Colonic mucosa (tissue), 4 donors: ENCODE results near the gene BLMH. TPM values are rescaled to one million over a fixed set of nuclear protein-coding genes. Genes with fewer than 3 reads are reported as not detected.

ENCODE experiments used
- DNase-seq: peaks from one replicate; pipeline ENCODE4 v3.0.0-alpha.2; 2020
- H3K27ac ChIP-seq: fragments of 200-600 bp; one replicate; pipeline ENCODE4 v1.8.0; 2021
- H3K27me3 ChIP-seq: fragments of 200-600 bp; one replicate; pipeline ENCODE4 v1.8.0; 2021
- H3K36me3 ChIP-seq: fragments of 200-600 bp; one replicate; pipeline ENCODE4 v1.8.0; 2021
- H3K4me1 ChIP-seq: fragments of 200-600 bp; one replicate; pipeline ENCODE4 v1.8.0; 2021; ENCODE audit warnings: mild to moderate bottlenecking
- H3K4me3 ChIP-seq: fragments of 200-600 bp; one replicate; pipeline ENCODE4 v1.8.0; 2021
- H3K9ac ChIP-seq, 2 donors: one replicate each; pipeline ENCODE4 v1.7.0; 2013; ENCODE audit warnings: control low read depth in 2 of 2, low read depth in 2 of 2, low read length in 2 of 2
- H3K9me3 ChIP-seq: fragments of 200-600 bp; one replicate; pipeline ENCODE4 v1.8.0; 2021
- CTCF ChIP-seq: fragments of 200-600 bp; IDR thresholded peaks from one replicate; pipeline ENCODE4 v1.8.0; 2022; ENCODE audit warnings: antibody characterized with exemption, mild to moderate bottlenecking
- intact Hi-C: fragments of 100-400 bp; cut with DNase I; formaldehyde crosslinking; loops from one replicate; pipeline ENCODE4 v1.14.1; 2022
- total RNA-seq, 2 donors: library from RNA; stranded (reverse); fragmentation: NEBNext Ultra II Directional in 1 of 2; extraction: Animal tissue kit (Norgen Biotek cat#: 25700) in 1 of 2; gene quantifications; one replicate each; pipeline ENCODE4 v1.2.1, GENCODE V29; 2021
- donor health status: healthy.
- donor health status: DM: no; HTN: no; CAD: no.
- donor health status: DM: no; HTN: no; CAD: no.

The BLMH gene
- total RNA-seq, 2 donors from 2014 or later, result 21.8 to 33.7 TPM

GRCh38 chr17:30316736-30317135 is 25.0 kb upstream of the BLMH start:
- intact Hi-C loops, result no loop called here

GRCh38 chr17:30315106-30315505 is 23.4 kb upstream of the BLMH start:
- Histone ChIP-seq H3K4me3 (no peak overlapping the region), H3K4me1 (no peaks in the 10 kb centered on the region), H3K27me3 (no peaks in the 10 kb centered on the region), H3K36me3 (no peaks in the 10 kb centered on the region), H3K27ac (peak overlapping the region; percentile 5), H3K9me3 (no peaks in the 10 kb centered on the region), H3K9ac (no peak overlapping the region)
- TF ChIP-seq CTCF, result no peak
- intact Hi-C loops, result no loop called here
- DNase-seq, result no peak

More at GRCh38 chr17:30316736-30317135, 25.0 kb upstream of the BLMH start:
- Histone ChIP-seq H3K4me3 (no peak overlapping the region), H3K9me3 (no peaks in the 10 kb centered on the region), H3K4me1 (no peaks in the 10 kb centered on the region), H3K27me3 (no peaks in the 10 kb centered on the region), H3K27ac (peak overlapping the region; percentile 24), H3K9ac (no peak overlapping the region), H3K36me3 (no peaks in the 10 kb centered on the region)
- TF ChIP-seq CTCF, result no peak
- peak; percentile 41 for DNase-seq

GRCh38 chr17:30314474-30314873 is 22.7 kb upstream of the BLMH start:
- Histone ChIP-seq H3K36me3 (no peaks in the 10 kb centered on the region), H3K27ac (peak overlapping the region; percentile 19), H3K9me3 (no peaks in the 10 kb centered on the region), H3K27me3 (no peaks in the 10 kb centered on the region), H3K9ac (no peak overlapping the region), H3K4me3 (no peak overlapping the region), H3K4me1 (no peaks in the 10 kb centered on the region)
- TF ChIP-seq CTCF, result no peak
- no peak for DNase-seq
- intact Hi-C loops, result no loop called here

GRCh38 chr17:30312226-30312625 is 20.5 kb upstream of the BLMH start:
- Histone ChIP-seq H3K9me3 (no peaks in the 10 kb centered on the region), H3K36me3 (no peaks in the 10 kb centered on the region), H3K27ac (no peak overlapping the region), H3K27me3 (no peaks in the 10 kb centered on the region), H3K9ac (no peak overlapping the region), H3K4me1 (no peaks in the 10 kb centered on the region), H3K4me3 (no peak overlapping the region)
- intact Hi-C loops, result no loop called here
- no peak for TF ChIP-seq CTCF
- DNase-seq, result no peak

- Histone ChIP-seq H3K9ac (no peak overlapping the region), H3K9me3 (no peaks in the 10 kb centered on the region), H3K36me3 (no peaks in the 10 kb centered on the region), H3K4me1 (no peaks in the 10 kb centered on the region), H3K27ac (no peak overlapping the region), H3K4me3 (no peak overlapping the region), H3K27me3 (no peaks in the 10 kb centered on the region)
- DNase-seq, result no peak
- intact Hi-C loops, result no loop called here
- TF ChIP-seq CTCF, result no peak
Observed at GRCh38 chr17:30310562-30310961, 18.8 kb upstream of the BLMH start.

GRCh38 chr17:30309591-30309990 is 17.8 kb upstream of the BLMH start:
- no peaks in the 10 kb centered on the region for H3K9me3 ChIP-seq
- H3K4me1 ChIP-seq, result no peaks in the 10 kb centered on the region
- H3K9ac ChIP-seq, result no peak overlapping the region
- no peaks in the 10 kb centered on the region for H3K27me3 ChIP-seq
- no peak overlapping the region for H3K27ac ChIP-seq
- no peaks in the 10 kb centered on the region for H3K36me3 ChIP-seq
- TF ChIP-seq CTCF, result no peak
- no peak for DNase-seq
- intact Hi-C loops, result no loop called here
- H3K4me3 ChIP-seq, result no peak overlapping the region
